ENCODE data around the gene EVX2. TPM values are rescaled to one million over a fixed set of nuclear protein-coding genes. Genes with fewer than 3 reads are reported as not detected.

EVX2 gene
- total RNA-seq, 4 donors from 2014 or later = not detected

DNA sequence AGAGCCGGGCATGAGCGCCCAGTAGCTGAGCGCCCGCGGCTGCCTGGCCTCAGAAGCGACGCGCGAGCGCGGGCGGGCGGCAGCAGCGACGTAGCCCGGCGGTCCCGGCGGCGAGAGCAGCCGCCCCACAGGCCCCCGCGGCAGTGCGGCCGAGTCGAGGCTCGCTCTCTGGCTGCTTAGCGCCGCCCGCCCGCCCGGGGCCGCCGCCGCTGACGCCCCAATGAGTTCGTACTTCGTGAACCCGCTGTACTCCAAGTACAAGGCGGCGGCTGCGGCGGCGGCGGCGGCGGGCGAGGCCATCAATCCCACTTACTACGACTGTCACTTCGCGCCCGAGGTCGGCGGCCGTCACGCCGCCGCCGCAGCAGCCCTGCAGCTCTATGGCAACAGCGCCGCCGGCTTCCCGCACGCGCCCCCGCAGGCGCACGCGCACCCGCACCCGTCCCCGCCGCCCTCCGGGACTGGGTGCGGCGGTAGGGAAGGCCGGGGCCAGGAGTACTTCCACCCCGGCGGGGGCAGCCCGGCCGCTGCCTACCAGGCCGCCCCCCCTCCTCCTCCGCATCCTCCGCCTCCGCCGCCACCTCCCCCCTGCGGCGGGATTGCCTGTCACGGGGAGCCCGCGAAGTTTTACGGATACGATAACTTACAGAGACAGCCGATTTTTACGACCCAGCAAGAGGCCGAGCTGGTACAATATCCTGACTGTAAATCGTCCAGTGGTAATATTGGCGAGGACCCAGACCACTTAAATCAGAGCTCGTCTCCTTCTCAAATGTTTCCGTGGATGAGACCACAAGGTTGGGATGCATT, 46.6 kb upstream of the EVX2 start:
- peaks cover 49% of the 10 kb centered on the region for H3K4me1 ChIP-seq
- WGBS = under 1% methylated on average over 10 of the region's 100 CpGs
- TF ChIP-seq POLR2A (IDR thresholded peaks at IDR 0.05) (peak; percentile 8 to 23), POLR2AphosphoS5 (IDR thresholded peaks at IDR 0.05) (no peak)
- H3K9me3 ChIP-seq = no peaks in the 10 kb centered on the region
- H3K27ac ChIP-seq = peak overlapping the region; percentile 96
- peak in 1 of 2 donors; percentile 76 for DNase-seq (ENCODE audit: low spot score in 2 of 2)
- H3K4me3 ChIP-seq = peak overlapping the region; percentile 65
- peaks cover 95% of the 10 kb centered on the region for H3K27me3 ChIP-seq
- no peaks in the 10 kb centered on the region for H3K36me3 ChIP-seq

DNA sequence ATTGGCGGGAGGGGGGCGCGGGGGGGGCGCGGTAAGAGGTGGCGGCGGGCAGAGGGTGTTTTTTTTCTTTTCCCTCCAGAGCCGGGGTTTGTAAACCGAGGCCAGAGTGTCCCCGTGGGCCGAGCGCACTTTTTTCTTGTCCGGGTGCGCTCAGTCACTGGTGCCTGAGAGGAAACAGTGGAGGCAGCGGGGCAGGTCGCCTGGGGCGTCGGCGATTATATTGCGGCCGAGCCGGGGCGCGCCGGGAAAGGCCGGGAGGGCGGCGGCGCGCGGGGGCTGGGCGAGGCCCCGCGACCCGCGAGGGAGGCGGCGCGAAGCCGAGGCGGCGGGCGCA, 46.0 kb upstream of the EVX2 start:
- DNase-seq (ENCODE audit: low spot score in 2 of 2) = peak in 1 of 2 donors; percentile 73
- peaks cover 43% of the 10 kb centered on the region for H3K4me1 ChIP-seq
- no CpG with 5 or more reads among the region's 43 CpGs for WGBS
- TF ChIP-seq, protein P1, sequence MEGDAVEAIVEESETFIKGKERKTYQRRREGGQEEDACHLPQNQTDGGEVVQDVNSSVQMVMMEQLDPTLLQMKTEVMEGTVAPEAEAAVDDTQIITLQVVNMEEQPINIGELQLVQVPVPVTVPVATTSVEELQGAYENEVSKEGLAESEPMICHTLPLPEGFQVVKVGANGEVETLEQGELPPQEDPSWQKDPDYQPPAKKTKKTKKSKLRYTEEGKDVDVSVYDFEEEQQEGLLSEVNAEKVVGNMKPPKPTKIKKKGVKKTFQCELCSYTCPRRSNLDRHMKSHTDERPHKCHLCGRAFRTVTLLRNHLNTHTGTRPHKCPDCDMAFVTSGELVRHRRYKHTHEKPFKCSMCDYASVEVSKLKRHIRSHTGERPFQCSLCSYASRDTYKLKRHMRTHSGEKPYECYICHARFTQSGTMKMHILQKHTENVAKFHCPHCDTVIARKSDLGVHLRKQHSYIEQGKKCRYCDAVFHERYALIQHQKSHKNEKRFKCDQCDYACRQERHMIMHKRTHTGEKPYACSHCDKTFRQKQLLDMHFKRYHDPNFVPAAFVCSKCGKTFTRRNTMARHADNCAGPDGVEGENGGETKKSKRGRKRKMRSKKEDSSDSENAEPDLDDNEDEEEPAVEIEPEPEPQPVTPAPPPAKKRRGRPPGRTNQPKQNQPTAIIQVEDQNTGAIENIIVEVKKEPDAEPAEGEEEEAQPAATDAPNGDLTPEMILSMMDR (IDR thresholded peaks at IDR 0.05) = no peak
- no peak for TF ChIP-seq POLR2AphosphoS5 (IDR thresholded peaks at IDR 0.05)
- TF ChIP-seq POLR2A (IDR thresholded peaks at IDR 0.05) = no peak
- TF ChIP-seq EP300 (IDR thresholded peaks at IDR 0.05) = no peak
- H3K27me3 ChIP-seq = peaks cover 95% of the 10 kb centered on the region
- H3K4me3 ChIP-seq = peak overlapping the region; percentile 65
- H3K36me3 ChIP-seq = no peaks in the 10 kb centered on the region
- H3K27ac ChIP-seq = peak overlapping the region; percentile 96
- H3K9me3 ChIP-seq = no peaks in the 10 kb centered on the region

DNA sequence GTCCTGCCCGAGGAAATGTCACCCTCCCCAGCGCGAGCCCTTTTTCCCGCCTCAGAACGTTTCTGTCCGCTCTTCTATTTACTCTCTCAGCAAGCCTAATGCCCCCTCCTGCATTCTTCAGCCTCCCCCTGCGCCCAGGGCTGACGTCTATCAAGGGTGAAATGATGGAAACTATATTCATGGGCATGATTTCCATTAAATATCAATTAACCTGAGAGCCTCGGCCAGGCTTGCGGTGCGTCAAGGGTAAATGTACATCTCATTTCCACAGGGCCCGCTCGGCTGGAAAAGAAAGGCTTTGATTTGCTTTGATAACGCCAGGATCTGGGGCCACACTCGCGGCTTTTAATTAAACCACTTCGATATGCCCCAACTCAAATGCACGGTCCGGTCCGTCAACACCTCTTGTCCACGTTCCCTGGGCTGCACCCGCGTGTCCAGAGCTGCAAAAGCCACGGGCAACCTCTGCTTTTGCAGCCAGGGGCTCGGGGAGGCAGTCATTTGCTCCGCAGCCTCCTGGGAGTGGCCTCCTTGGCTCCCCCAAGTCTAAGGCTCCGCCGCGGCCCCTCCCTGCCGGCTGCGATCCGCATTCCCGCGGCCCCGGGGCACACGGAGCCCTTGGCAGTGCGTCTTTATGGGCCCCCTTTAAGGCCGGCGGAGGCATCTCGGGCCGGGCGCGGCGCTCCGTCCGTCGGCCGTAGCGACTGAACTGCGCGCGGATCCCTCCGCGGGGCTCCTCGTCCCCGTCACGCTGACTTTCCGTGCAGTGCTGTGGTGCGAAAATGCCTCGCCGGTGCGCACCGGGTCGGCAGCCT, 45.4 kb upstream of the EVX2 start, which contains the start of gene HOXD8:
Gene HOXD8 (plus strand): TSS at position 724 of the 815 bp plus-strand sequence. CDS start 662 bp downstream, outside the sequence.
- Histone ChIP-seq H3K4me1 (peaks cover 42% of the 10 kb centered on the region), H3K4me3 (peak within 1 kb of the TSS; percentile 65), H3K27me3 (peaks cover 95% of the 10 kb centered on the region), H3K9me3 (no peaks in the 10 kb centered on the region), H3K27ac (peak within 1 kb of the TSS; percentile 96), H3K36me3 (no peaks in the 10 kb centered on the region)
- peak in 2 of 3 donors; percentile 57 to 92 for TF ChIP-seq POLR2AphosphoS5 (IDR thresholded peaks at IDR 0.05)
- TF ChIP-seq, protein P1 (IDR thresholded peaks at IDR 0.05) = no peak
- peak in 1 of 2 donors; percentile 77 for DNase-seq (ENCODE audit: low spot score in 2 of 2)
- WGBS = 5% methylated on average over 8 of the region's 64 CpGs

DNA sequence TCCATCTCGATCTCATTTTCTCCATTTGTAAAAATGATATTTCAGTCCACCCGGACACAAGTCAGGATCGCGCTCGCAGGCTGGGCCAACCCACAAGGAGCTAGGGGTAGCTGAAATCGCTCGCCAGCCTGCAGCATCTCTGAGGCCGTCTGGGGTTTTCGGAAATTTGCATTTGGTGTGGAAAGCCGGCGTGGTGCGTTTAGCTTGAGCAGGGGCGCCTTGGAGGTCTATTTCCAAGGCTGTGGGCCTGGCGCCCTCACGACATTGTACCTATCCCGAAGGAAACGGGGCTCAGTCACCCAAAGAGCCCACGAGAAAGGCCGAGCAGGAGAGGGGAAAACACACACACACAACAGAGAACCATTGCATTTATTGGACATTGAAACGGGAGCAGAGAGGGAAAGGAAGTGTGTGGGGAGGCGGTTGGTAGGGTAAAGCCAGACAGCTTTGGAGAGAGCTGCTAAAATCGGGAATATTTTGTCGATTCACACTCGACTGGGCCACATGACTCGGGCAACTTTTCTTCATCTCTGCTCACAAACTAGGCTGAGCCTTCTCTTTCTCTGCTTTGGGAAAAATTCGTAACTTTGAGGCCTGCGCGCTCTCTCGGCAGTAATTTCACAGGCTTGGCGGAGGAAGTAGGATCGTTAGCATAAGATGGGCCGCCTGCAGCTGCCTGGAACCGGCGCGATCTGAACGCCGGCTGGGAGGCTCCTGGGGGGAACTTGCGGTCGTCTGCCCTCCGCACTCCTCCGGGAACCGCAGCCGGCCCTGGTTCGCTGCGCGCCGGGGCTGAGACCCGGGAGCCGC, 44.6 kb upstream of the EVX2 start:
- Histone ChIP-seq H3K9me3 (no peaks in the 10 kb centered on the region), H3K4me1 (peaks cover 48% of the 10 kb centered on the region), H3K27me3 (peaks cover 97% of the 10 kb centered on the region), H3K27ac (peak overlapping the region; percentile 96), H3K4me3 (peak overlapping the region; percentile 65), H3K36me3 (no peaks in the 10 kb centered on the region)
- 15% methylated on average over 45 of the region's 49 CpGs for WGBS
- peak; percentile 61 to 68 for DNase-seq (ENCODE audit: low spot score in 2 of 2)
- TF ChIP-seq EP300 (IDR thresholded peaks at IDR 0.05) (no peak), POLR2AphosphoS5 (IDR thresholded peaks at IDR 0.05) (no peak), POLR2A (IDR thresholded peaks at IDR 0.05) (no peak)
- TF ChIP-seq, protein P1 (IDR thresholded peaks at IDR 0.05) = no peak

DNA sequence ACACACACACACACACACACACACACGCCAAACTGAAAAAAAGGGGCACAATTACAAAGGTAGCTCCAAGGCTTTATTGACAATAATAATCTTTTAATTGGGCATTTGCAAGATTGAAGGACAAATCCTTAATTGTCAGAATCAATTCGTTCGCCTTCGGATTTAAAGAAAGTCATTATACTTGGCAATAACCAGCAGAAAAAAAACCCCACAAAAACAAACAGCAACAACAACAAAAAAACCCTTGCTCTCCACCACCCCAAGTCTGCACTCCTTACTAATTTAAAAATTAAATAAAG, 44.0 kb upstream of the EVX2 start:
- H3K4me1 ChIP-seq = peaks cover 49% of the 10 kb centered on the region
- peak overlapping the region; percentile 96 for H3K27ac ChIP-seq
- no peaks in the 10 kb centered on the region for H3K36me3 ChIP-seq
- TF ChIP-seq POLR2AphosphoS5 (IDR thresholded peaks at IDR 0.05) (no peak), POLR2A (IDR thresholded peaks at IDR 0.05) (no peak), EP300 (IDR thresholded peaks at IDR 0.05) (no peak)
- TF ChIP-seq, protein P1 (IDR thresholded peaks at IDR 0.05) = no peak
- H3K9me3 ChIP-seq = no peaks in the 10 kb centered on the region
- no peak for DNase-seq (ENCODE audit: low spot score in 2 of 2)
- peak overlapping the region; percentile 65 for H3K4me3 ChIP-seq
- 35% methylated on average over 4 of the region's 4 CpGs for WGBS
- H3K27me3 ChIP-seq = peaks cover 97% of the 10 kb centered on the region

Data from suprapubic skin (tissue), 4 donors.